Endothelial cell (in vitro differentiated cells): ENCODE results near the gene EEF1AKMT4. TPM values are rescaled to one million over a fixed set of nuclear protein-coding genes. Genes with fewer than 3 reads are reported as not detected.

Experiments
- DNase-seq: peaks from one replicate; pipeline ENCODE4 v3.0.0; 2021; ENCODE audit warnings: low spot score
- H3K27ac Mint-ChIP-seq: one replicate; pipeline ENCODE4 v1.8.0; 2021; ENCODE audit warnings: mixed read lengths, inconsistent platforms; ENCODE audit not compliant: unreplicated experiment
- H3K27me3 Mint-ChIP-seq: one replicate; pipeline ENCODE4 v1.8.0; 2021; ENCODE audit warnings: mild to moderate bottlenecking, moderate library complexity, mixed read lengths, inconsistent platforms; ENCODE audit not compliant: unreplicated experiment
- H3K36me3 Mint-ChIP-seq: one replicate; pipeline ENCODE4 v1.8.0; 2021; ENCODE audit warnings: mild to moderate bottlenecking, low read depth, mixed read lengths, inconsistent platforms; ENCODE audit not compliant: unreplicated experiment
- H3K4me1 Mint-ChIP-seq: one replicate; pipeline ENCODE4 v1.8.0; 2021; ENCODE audit warnings: mild to moderate bottlenecking, mixed read lengths, inconsistent platforms; ENCODE audit not compliant: unreplicated experiment
- H3K4me3 Mint-ChIP-seq: one replicate; pipeline ENCODE4 v1.8.0; 2021; ENCODE audit warnings: mild to moderate bottlenecking, mixed read lengths, inconsistent platforms; ENCODE audit not compliant: unreplicated experiment
- H3K9me3 Mint-ChIP-seq: one replicate; pipeline ENCODE4 v1.8.0; 2021; ENCODE audit warnings: mixed read lengths, inconsistent platforms; ENCODE audit not compliant: unreplicated experiment
- CTCF ChIP-seq: fragments of 200-600 bp; sonication (generic); IDR thresholded peaks from one replicate; pipeline ENCODE4 v1.5.0; 2021; ENCODE audit warnings: antibody characterized with exemption; ENCODE audit not compliant: unreplicated experiment
- total RNA-seq: library from RNA; stranded (reverse); fragmentation: NEBNext Ultra II Directional; extraction: Animal tissue kit (Norgen Biotek cat#: 25700); gene quantifications from one replicate; pipeline ENCODE4 v1.2.1, GENCODE V29; 2021; ENCODE audit not compliant: unreplicated experiment

EEF1AKMT4 gene
- total RNA-seq, 1 donor from 2014 or later: 5.7 TPM

- H3K27me3 Mint-ChIP-seq: peaks cover 7% of the 10 kb centered on the region
- H3K4me1 Mint-ChIP-seq: peaks cover 6% of the 10 kb centered on the region
- no peaks in the 10 kb centered on the region for H3K9me3 Mint-ChIP-seq
- H3K27ac Mint-ChIP-seq: no peak overlapping the region
- DNase-seq: no peak
- no peak for TF ChIP-seq CTCF
- H3K4me3 Mint-ChIP-seq: no peak overlapping the region
- H3K36me3 Mint-ChIP-seq: no peaks in the 10 kb centered on the region
Measured at GRCh38 chr3:184290331-184290730, 40.9 kb downstream of the EEF1AKMT4 start.

- H3K9me3 Mint-ChIP-seq: no peaks in the 10 kb centered on the region
- H3K27me3 Mint-ChIP-seq: peaks cover 5% of the 10 kb centered on the region
- no peaks in the 10 kb centered on the region for H3K36me3 Mint-ChIP-seq
- H3K27ac Mint-ChIP-seq: no peak overlapping the region
- TF ChIP-seq CTCF: no peak
- no peak for DNase-seq
- H3K4me1 Mint-ChIP-seq: peaks cover 6% of the 10 kb centered on the region
- no peak overlapping the region for H3K4me3 Mint-ChIP-seq
Measured at GRCh38 chr3:184291044-184291737, 41.7 kb downstream of the EEF1AKMT4 start.

DNA sequence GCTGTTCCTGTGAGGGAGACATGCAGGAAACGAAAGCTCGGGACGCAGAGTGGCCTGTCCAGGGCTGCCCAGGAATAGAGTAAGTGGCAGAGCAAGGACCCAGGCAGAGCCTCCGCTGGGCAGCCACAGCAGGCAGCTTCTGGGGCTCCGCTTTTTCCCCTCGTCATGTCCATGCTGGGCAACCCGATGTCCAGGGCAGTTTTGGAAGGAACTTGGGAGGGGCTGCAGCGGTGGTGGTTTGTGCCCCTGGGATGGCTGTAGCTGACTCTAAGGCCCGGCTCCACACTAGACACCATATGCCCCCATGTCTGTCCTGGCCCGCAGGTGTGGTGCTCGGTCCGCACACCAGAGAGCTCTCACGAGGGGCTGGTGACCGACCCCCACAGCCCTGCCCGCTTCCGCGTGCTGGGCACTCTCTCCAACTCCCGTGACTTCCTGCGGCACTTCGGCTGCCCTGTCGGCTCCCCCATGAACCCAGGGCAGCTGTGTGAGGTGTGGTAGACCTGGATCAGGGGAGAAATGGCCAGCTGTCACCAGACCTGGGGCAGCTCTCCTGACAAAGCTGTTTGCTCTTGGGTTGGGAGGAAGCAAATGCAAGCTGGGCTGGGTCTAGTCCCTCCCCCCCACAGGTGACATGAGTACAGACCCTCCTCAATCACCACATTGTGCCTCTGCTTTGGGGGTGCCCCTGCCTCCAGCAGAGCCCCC lies 42.4 kb downstream of the EEF1AKMT4 start:
- H3K9me3 Mint-ChIP-seq: no peaks in the 10 kb centered on the region
- no peak overlapping the region for H3K4me3 Mint-ChIP-seq
- H3K27ac Mint-ChIP-seq: no peak overlapping the region
- H3K36me3 Mint-ChIP-seq: no peaks in the 10 kb centered on the region
- H3K4me1 Mint-ChIP-seq: peaks cover 6% of the 10 kb centered on the region
- H3K27me3 Mint-ChIP-seq: peaks cover 4% of the 10 kb centered on the region
- TF ChIP-seq CTCF: no peak
- DNase-seq: no peak

GRCh38 chr3:184295771-184296170 lies 46.3 kb downstream of the EEF1AKMT4 start:
- DNase-seq: no peak
- Mint-ChIP-seq H3K4me3 (no peak overlapping the region), H3K27ac (no peak overlapping the region), H3K4me1 (peaks cover 19% of the 10 kb centered on the region), H3K36me3 (no peaks in the 10 kb centered on the region), H3K9me3 (no peaks in the 10 kb centered on the region), H3K27me3 (peaks cover 3% of the 10 kb centered on the region)
- no peak for TF ChIP-seq CTCF

DNA sequence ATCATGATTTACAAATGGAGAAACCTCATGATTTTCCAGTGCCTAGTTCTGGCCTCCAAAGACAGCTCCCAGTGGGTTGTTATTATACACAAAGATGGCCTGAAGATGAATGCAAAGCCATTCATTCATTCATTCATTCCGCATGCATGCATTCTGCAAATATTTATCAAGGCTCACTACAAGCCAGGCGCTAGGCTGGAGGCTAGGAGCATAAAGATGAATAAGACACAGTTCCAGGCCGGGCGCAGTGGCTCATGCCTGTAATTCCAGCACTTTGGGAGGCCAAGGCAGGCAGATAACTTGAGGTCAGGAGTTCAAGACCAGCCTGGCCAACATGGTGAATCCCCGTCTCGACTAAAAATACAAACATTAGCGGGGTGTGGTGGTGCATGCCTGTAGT lies 47.1 kb downstream of the EEF1AKMT4 start:
- Mint-ChIP-seq H3K36me3 (peaks cover 4% of the 10 kb centered on the region), H3K27ac (no peak overlapping the region), H3K9me3 (no peaks in the 10 kb centered on the region), H3K27me3 (peaks cover 3% of the 10 kb centered on the region), H3K4me1 (peaks cover 19% of the 10 kb centered on the region), H3K4me3 (no peak overlapping the region)
- no peak for DNase-seq
- TF ChIP-seq CTCF: no peak
